Measurements from ENCODE around the gene HTR3D. TPM values are rescaled to one million over a fixed set of nuclear protein-coding genes. Genes with fewer than 3 reads are reported as not detected.

HTR3D gene
- total RNA-seq, 2 experiments from 2014 or later = not detected

- POLR2A ChIA-PET = no interaction called here
- H3K27me3 ChIP-seq (ENCODE audit: control insufficient read depth in 1 of 2, insufficient read depth in 2 of 2, low read length in 2 of 2) = no peaks in the 10 kb centered on the region
- peaks cover 0 to 14% of the 10 kb centered on the region in 2 experiments for H3K9me3 ChIP-seq (ENCODE audit: control insufficient read depth in 1 of 2, insufficient read depth in 1 of 2, low read length in 2 of 2)
- no peak overlapping the region for H3K4me3 Mint-ChIP-seq
- no peak for TF ChIP-seq CTCF (IDR thresholded peaks at IDR 0.05)
- no peak overlapping the region for H3K27ac Mint-ChIP-seq
- H3K36me3 Mint-ChIP-seq (ENCODE audit: low read depth) = no peaks in the 10 kb centered on the region
- H3K4me1 Mint-ChIP-seq (ENCODE audit: low read depth) = no peaks in the 10 kb centered on the region
- H3K36me3 ChIP-seq (ENCODE audit: insufficient read depth, low read length) = no peaks in the 10 kb centered on the region
- DNase-seq (no peak), ATAC-seq (ENCODE audit: poor library complexity) (no peak)
- H3K27ac ChIP-seq (ENCODE audit: low read depth in 1 of 2, low read length in 2 of 2) = no peak overlapping the region
- H3K27me3 Mint-ChIP-seq = peaks cover 4% of the 10 kb centered on the region
- H3K9me3 Mint-ChIP-seq = no peaks in the 10 kb centered on the region
- H3K4me3 ChIP-seq (ENCODE audit: low read length) = no peak overlapping the region
- CTCF ChIA-PET = no interaction called here
- intact Hi-C loops (cut with DNase I, micrococcal nuclease) = no loop called here
- H3K4me1 ChIP-seq (ENCODE audit: insufficient read depth, low read length) = no peaks in the 10 kb centered on the region
These were observed 47.3 kb downstream of the HTR3D start for GRCh38 chr3:184078851-184079250.

- intact Hi-C loops (cut with DNase I, micrococcal nuclease) = no loop called here
- no peaks in the 10 kb centered on the region for H3K9me3 Mint-ChIP-seq
- TF ChIP-seq CTCF (IDR thresholded peaks at IDR 0.05) = no peak
- DNase-seq (no peak), ATAC-seq (ENCODE audit: poor library complexity) (no peak)
- no peak overlapping the region for H3K4me3 Mint-ChIP-seq
- Histone ChIP-seq H3K27ac (ENCODE audit: low read depth in 1 of 2, low read length in 2 of 2) (no peak overlapping the region), H3K27me3 (ENCODE audit: control insufficient read depth in 1 of 2, insufficient read depth in 2 of 2, low read length in 2 of 2) (no peaks in the 10 kb centered on the region), H3K4me3 (ENCODE audit: low read length) (no peak overlapping the region), H3K36me3 (ENCODE audit: insufficient read depth, low read length) (no peaks in the 10 kb centered on the region), H3K4me1 (ENCODE audit: insufficient read depth, low read length) (no peaks in the 10 kb centered on the region), H3K9me3 (ENCODE audit: control insufficient read depth in 1 of 2, insufficient read depth in 1 of 2, low read length in 2 of 2) (peaks cover 8 to 19% of the 10 kb centered on the region in 2 experiments)
- ChIA-PET CTCF (no interaction called here), POLR2A (no interaction called here)
- no peak overlapping the region for H3K27ac Mint-ChIP-seq
- H3K4me1 Mint-ChIP-seq (ENCODE audit: low read depth) = peaks cover 7% of the 10 kb centered on the region
- no peaks in the 10 kb centered on the region for H3K36me3 Mint-ChIP-seq (ENCODE audit: low read depth)
- no peaks in the 10 kb centered on the region for H3K27me3 Mint-ChIP-seq
These were observed 49.7 kb downstream of the HTR3D start for GRCh38 chr3:184081116-184081830.

GRCh38 chr3:184082034-184082433 is 50.5 kb downstream of the HTR3D start:
- ChIA-PET CTCF (no interaction called here), POLR2A (no interaction called here)
- H3K4me3 ChIP-seq (ENCODE audit: low read length) = no peak overlapping the region
- no peaks in the 10 kb centered on the region for H3K36me3 Mint-ChIP-seq (ENCODE audit: low read depth)
- no peak for ATAC-seq (ENCODE audit: poor library complexity)
- peaks cover 7% of the 10 kb centered on the region for H3K4me1 Mint-ChIP-seq (ENCODE audit: low read depth)
- H3K27me3 Mint-ChIP-seq = no peaks in the 10 kb centered on the region
- no peaks in the 10 kb centered on the region for H3K27me3 ChIP-seq (ENCODE audit: control insufficient read depth in 1 of 2, insufficient read depth in 2 of 2, low read length in 2 of 2)
- H3K27ac Mint-ChIP-seq = no peak overlapping the region
- no peak for TF ChIP-seq CTCF (IDR thresholded peaks at IDR 0.05)
- peaks cover 8 to 22% of the 10 kb centered on the region in 2 experiments for H3K9me3 ChIP-seq (ENCODE audit: control insufficient read depth in 1 of 2, insufficient read depth in 1 of 2, low read length in 2 of 2)
- H3K4me1 ChIP-seq (ENCODE audit: insufficient read depth, low read length) = no peaks in the 10 kb centered on the region
- DNase-seq = no peak
- H3K9me3 Mint-ChIP-seq = no peaks in the 10 kb centered on the region
- H3K27ac ChIP-seq (ENCODE audit: low read depth in 1 of 2, low read length in 2 of 2) = no peak overlapping the region
- H3K36me3 ChIP-seq (ENCODE audit: insufficient read depth, low read length) = no peaks in the 10 kb centered on the region
- intact Hi-C loops (cut with DNase I, micrococcal nuclease) = no loop called here
- H3K4me3 Mint-ChIP-seq = no peak overlapping the region
